ENCODE data around the gene TRPM3.

GRCh38 chr9:70954596-70955143 is 166.8 kb downstream of the TRPM3 start:
- TF ChIP-seq CTCF (IDR thresholded peaks at IDR 0.05): no peak
- TF ChIP-seq POLR2AphosphoS5 (IDR thresholded peaks at IDR 0.05): no peak
- no peak for TF ChIP-seq EP300 (IDR thresholded peaks at IDR 0.05)
- no peak for TF ChIP-seq POLR2A (IDR thresholded peaks at IDR 0.05)
